Type B pancreatic cell (in vitro differentiated cells): ENCODE data around the gene LRMDA. TPM values are rescaled to one million over a fixed set of nuclear protein-coding genes. Genes with fewer than 3 reads are reported as not detected.

Source experiments
- DNase-seq: peaks from one replicate; pipeline ENCODE4 v3.0.0; 2021; ENCODE audit warnings: mixed read lengths; ENCODE audit not compliant: unreplicated experiment; ENCODE audit errors: extremely low spot score
- H3K27ac Mint-ChIP-seq: 2 replicates; pipeline ENCODE4 v1.8.0; 2021; ENCODE audit warnings: mild to moderate bottlenecking, mixed read lengths
- H3K27me3 Mint-ChIP-seq: 2 replicates; pipeline ENCODE4 v1.8.0; 2021; ENCODE audit warnings: mixed read lengths
- H3K36me3 Mint-ChIP-seq: 2 replicates; pipeline ENCODE4 v1.8.0; 2021; ENCODE audit warnings: mixed read lengths
- H3K4me1 Mint-ChIP-seq: one replicate; pipeline ENCODE4 v1.8.0; 2021; ENCODE audit warnings: mixed read lengths; ENCODE audit not compliant: unreplicated experiment
- H3K4me3 Mint-ChIP-seq: 2 replicates; pipeline ENCODE4 v1.8.0; 2021; ENCODE audit warnings: mild to moderate bottlenecking, mixed read lengths
- H3K9me3 Mint-ChIP-seq: 2 replicates; pipeline ENCODE4 v1.8.0; 2021; ENCODE audit warnings: mixed read lengths
- CTCF ChIP-seq: fragments of 200-600 bp; sonication (generic); conservative IDR thresholded peaks from 2 replicates; pipeline ENCODE4 v1.5.0; 2021; ENCODE audit warnings: antibody characterized with exemption, mild to moderate bottlenecking
- total RNA-seq: library from RNA; stranded (reverse); gene quantifications from 2 replicates; pipeline ENCODE4 v1.2.1, GENCODE V29; 2021; ENCODE audit warnings: low replicate concordance

The LRMDA gene
- total RNA-seq, 1 donor from 2014 or later = 2.0 TPM

GRCh38 chr10:75827587-75828021 lies 396.2 kb downstream of the LRMDA start:
- Mint-ChIP-seq H3K27me3 (peaks cover 20% of the 10 kb centered on the region), H3K27ac (no peak overlapping the region), H3K4me1 (peaks cover 22% of the 10 kb centered on the region), H3K36me3 (peaks cover 4% of the 10 kb centered on the region), H3K4me3 (no peak overlapping the region), H3K9me3 (peaks cover 16% of the 10 kb centered on the region)
- DNase-seq = no peak
- TF ChIP-seq CTCF = no peak

- TF ChIP-seq CTCF = no peak
- Mint-ChIP-seq H3K27me3 (peaks cover 19% of the 10 kb centered on the region), H3K4me1 (peaks cover 22% of the 10 kb centered on the region), H3K9me3 (peaks cover 10% of the 10 kb centered on the region), H3K4me3 (no peak overlapping the region), H3K27ac (no peak overlapping the region), H3K36me3 (peaks cover 4% of the 10 kb centered on the region)
- DNase-seq = no peak
These were observed 397.0 kb downstream of the LRMDA start for GRCh38 chr10:75828413-75828812.

GRCh38 chr10:75836064-75836463 lies 404.6 kb downstream of the LRMDA start:
- Mint-ChIP-seq H3K4me1 (peaks cover 8% of the 10 kb centered on the region), H3K9me3 (peaks cover 6% of the 10 kb centered on the region), H3K27me3 (peaks cover 45% of the 10 kb centered on the region), H3K36me3 (peaks cover 4% of the 10 kb centered on the region), H3K4me3 (no peak overlapping the region), H3K27ac (no peak overlapping the region)
- no peak for DNase-seq
- TF ChIP-seq CTCF = no peak

- H3K27me3 Mint-ChIP-seq = peaks cover 52% of the 10 kb centered on the region
- no peaks in the 10 kb centered on the region for H3K9me3 Mint-ChIP-seq
- H3K27ac Mint-ChIP-seq = no peak overlapping the region
- no peaks in the 10 kb centered on the region for H3K36me3 Mint-ChIP-seq
- TF ChIP-seq CTCF = no peak
- no peak overlapping the region for H3K4me3 Mint-ChIP-seq
- peaks cover 8% of the 10 kb centered on the region for H3K4me1 Mint-ChIP-seq
- no peak for DNase-seq
These were observed 407.1 kb downstream of the LRMDA start for GRCh38 chr10:75838486-75838885.

- H3K27ac Mint-ChIP-seq = no peak overlapping the region
- peaks cover 54% of the 10 kb centered on the region for H3K27me3 Mint-ChIP-seq
- peaks cover 13% of the 10 kb centered on the region for H3K4me1 Mint-ChIP-seq
- no peak overlapping the region for H3K4me3 Mint-ChIP-seq
- TF ChIP-seq CTCF = no peak
- no peaks in the 10 kb centered on the region for H3K9me3 Mint-ChIP-seq
- no peak for DNase-seq
- no peaks in the 10 kb centered on the region for H3K36me3 Mint-ChIP-seq
These were observed 407.6 kb downstream of the LRMDA start for GRCh38 chr10:75839020-75839419.

- H3K27me3 Mint-ChIP-seq = peaks cover 39% of the 10 kb centered on the region
- no peak for DNase-seq
- H3K9me3 Mint-ChIP-seq = no peaks in the 10 kb centered on the region
- H3K36me3 Mint-ChIP-seq = no peaks in the 10 kb centered on the region
- no peak overlapping the region for H3K4me3 Mint-ChIP-seq
- no peak overlapping the region for H3K27ac Mint-ChIP-seq
- no peak for TF ChIP-seq CTCF
- H3K4me1 Mint-ChIP-seq = peaks cover 28% of the 10 kb centered on the region
These were observed 409.8 kb downstream of the LRMDA start for GRCh38 chr10:75841266-75841665.
